Trophoblast cell (in vitro differentiated cells and primary cell): Measurements from ENCODE around the gene NPLOC4.

Experiments
- DNase-seq, 2 donors: peaks; one replicate each; pipeline ENCODE4 v3.0.0-alpha.2; 2016
- H2AFZ ChIP-seq: 2 replicates; pipeline ENCODE4 v1.6.1; 2013; ENCODE audit warnings: low read length, moderate library complexity, mild to moderate bottlenecking; ENCODE audit not compliant: insufficient read depth, poor library complexity
- H2AK5ac ChIP-seq: 2 replicates; pipeline ENCODE4 v1.6.1; 2013; ENCODE audit warnings: mild to moderate bottlenecking, low read length
- H2BK120ac ChIP-seq: 2 replicates; pipeline ENCODE4 v1.6.1; 2013; ENCODE audit warnings: low read length, mild to moderate bottlenecking, moderate library complexity; ENCODE audit not compliant: insufficient read depth, poor library complexity
- H2BK12ac ChIP-seq: 2 replicates; pipeline ENCODE4 v1.6.1; 2013; ENCODE audit warnings: mild to moderate bottlenecking, low read length, moderate library complexity
- H2BK5ac ChIP-seq: 2 replicates; pipeline ENCODE4 v1.6.1; 2013; ENCODE audit warnings: low read length, low read depth, moderate library complexity, mild to moderate bottlenecking; ENCODE audit not compliant: poor library complexity
- H3K14ac ChIP-seq: 2 replicates; pipeline ENCODE4 v1.6.1; 2013; ENCODE audit warnings: mild to moderate bottlenecking, low read length
- H3K18ac ChIP-seq: 2 replicates; pipeline ENCODE4 v1.6.1; 2013; ENCODE audit warnings: mild to moderate bottlenecking, low read length
- H3K23ac ChIP-seq: 2 replicates; pipeline ENCODE4 v1.6.1; 2013; ENCODE audit warnings: low read length
- H3K27ac ChIP-seq: 2 replicates; pipeline ENCODE4 v1.5.1; 2013; ENCODE audit warnings: low read depth, mild to moderate bottlenecking, inconsistent platforms, low read length, moderate library complexity
- H3K27me3 ChIP-seq: 2 replicates; pipeline ENCODE4 v1.6.1; 2013; ENCODE audit warnings: inconsistent platforms, mild to moderate bottlenecking, low read length, moderate library complexity; ENCODE audit not compliant: insufficient read depth
- H3K36me3 ChIP-seq, 2 experiments: 1 replicate in 1 of 2; 2 replicates in 1 of 2; pipeline ENCODE4 v1.6.1; 2013; ENCODE audit warnings: low read length in 2 of 2, mild to moderate bottlenecking in 2 of 2, moderate library complexity in 1 of 2; ENCODE audit not compliant: insufficient read depth in 2 of 2, control insufficient read depth in 1 of 2
- H3K4ac ChIP-seq: 2 replicates; pipeline ENCODE4 v1.6.1; 2013; ENCODE audit warnings: low read depth, mild to moderate bottlenecking, low read length, moderate library complexity
- H3K4me1 ChIP-seq, 2 experiments: 1 replicate in 1 of 2; 2 replicates in 1 of 2; pipeline ENCODE4 v1.6.1; 2013; ENCODE audit warnings: low read length in 2 of 2, mild to moderate bottlenecking in 2 of 2, moderate library complexity in 1 of 2; ENCODE audit not compliant: insufficient read depth in 2 of 2, control insufficient read depth in 1 of 2
- H3K4me2 ChIP-seq: 2 replicates; pipeline ENCODE4 v1.6.1; 2013; ENCODE audit warnings: inconsistent platforms, mild to moderate bottlenecking, low read length, moderate library complexity
- H3K4me3 ChIP-seq: 2 replicates; pipeline ENCODE4 v1.5.1; 2013; ENCODE audit warnings: mild to moderate bottlenecking, low read depth, low read length, inconsistent platforms
- H3K79me1 ChIP-seq: one replicate; pipeline ENCODE4 v1.6.1; 2013; ENCODE audit warnings: low read length
- H3K79me2 ChIP-seq: 2 replicates; pipeline ENCODE4 v1.6.1; 2013; ENCODE audit warnings: low read length, mild to moderate bottlenecking; ENCODE audit not compliant: control insufficient read depth, insufficient read depth, poor library complexity
- H3K9ac ChIP-seq: 2 replicates; pipeline ENCODE4 v1.6.1; 2013; ENCODE audit warnings: mild to moderate bottlenecking, low read length
- H3K9me3 ChIP-seq: 2 replicates; pipeline ENCODE4 v1.6.1; 2013; ENCODE audit warnings: low read depth, mild to moderate bottlenecking, control low read depth, inconsistent platforms, low read length; ENCODE audit not compliant: insufficient read depth
- H4K12ac ChIP-seq: 2 replicates; pipeline ENCODE4 v1.6.1; 2013; ENCODE audit warnings: low read depth, mild to moderate bottlenecking, low read length, moderate library complexity
- H4K8ac ChIP-seq: 2 replicates; pipeline ENCODE4 v1.6.1; 2013; ENCODE audit warnings: low read depth, mild to moderate bottlenecking, low read length, moderate library complexity
- H4K91ac ChIP-seq: one replicate; pipeline ENCODE4 v1.6.1; 2013; ENCODE audit warnings: low read depth, mild to moderate bottlenecking, low read length, moderate library complexity
- WGBS: extraction: QIAGEN DNeasy Blood & Tissue Kit; methylation state at CpG from one replicate; pipeline ENCODE4 v1.1.7; 2013; ENCODE audit warnings: missing lambda C conversion rate; ENCODE audit not compliant: insufficient read length, insufficient coverage; ENCODE audit errors: extremely low coverage; 5-methylcytosine and 5-hydroxymethylcytosine counted together

Gene NPLOC4

GRCh38 chr17:81568416-81568815 lies 68.5 kb downstream of the NPLOC4 start:
- H3K27me3 ChIP-seq = no peaks in the 10 kb centered on the region
- H3K27ac ChIP-seq = peak overlapping the region; percentile 44
- H3K4me2 ChIP-seq = no peak overlapping the region
- no peak overlapping the region for H4K12ac ChIP-seq
- H4K91ac ChIP-seq = peak overlapping the region; percentile 67
- H3K36me3 ChIP-seq = peaks cover 68 to 77% of the 10 kb centered on the region in 2 experiments
- DNase-seq = no peak
- peak overlapping the region; percentile 77 for H3K18ac ChIP-seq
- no peak overlapping the region for H2AFZ ChIP-seq
- peak overlapping the region; percentile 13 for H3K4ac ChIP-seq
- no peak overlapping the region for H3K23ac ChIP-seq
- no CpG with 5 or more reads among the region's 10 CpGs for WGBS
- no peak overlapping the region for H3K9ac ChIP-seq
- H3K4me1 ChIP-seq = peaks cover 25 to 36% of the 10 kb centered on the region in 2 experiments
- H3K79me1 ChIP-seq = peaks cover 27% of the 10 kb centered on the region
- peak overlapping the region; percentile 66 for H2BK5ac ChIP-seq
- H3K14ac ChIP-seq = peak overlapping the region; percentile 63
- no peak overlapping the region for H3K4me3 ChIP-seq
- peak overlapping the region; percentile 38 for H2AK5ac ChIP-seq
- peak overlapping the region; percentile 87 for H2BK12ac ChIP-seq
- H2BK120ac ChIP-seq = peak overlapping the region; percentile 72
- H3K79me2 ChIP-seq = peaks cover 2% of the 10 kb centered on the region
- peaks cover 4% of the 10 kb centered on the region for H3K9me3 ChIP-seq
- H4K8ac ChIP-seq = peak overlapping the region; percentile 68

GRCh38 chr17:81567191-81567590 lies 69.7 kb downstream of the NPLOC4 start:
- Histone ChIP-seq H4K91ac (peak overlapping the region; percentile 91), H2AFZ (no peak overlapping the region), H3K4me3 (no peak overlapping the region), H3K4ac (peak overlapping the region; percentile 26), H3K4me2 (peak overlapping the region; percentile 44), H3K79me2 (peaks cover 2% of the 10 kb centered on the region), H2AK5ac (peak overlapping the region; percentile 63), H3K27me3 (no peaks in the 10 kb centered on the region), H4K12ac (no peak overlapping the region), H3K18ac (peak overlapping the region; percentile 64), H3K9ac (no peak overlapping the region), H2BK12ac (peak overlapping the region; percentile 85), H3K4me1 (peaks cover 25 to 36% of the 10 kb centered on the region in 2 experiments), H3K9me3 (peaks cover 2% of the 10 kb centered on the region), H2BK5ac (peak overlapping the region; percentile 89), H3K14ac (peak overlapping the region; percentile 63), H4K8ac (peak overlapping the region; percentile 23), H3K27ac (peak overlapping the region; percentile 94), H3K79me1 (peaks cover 27% of the 10 kb centered on the region), H2BK120ac (peak overlapping the region; percentile 88), H3K36me3 (peaks cover 71 to 78% of the 10 kb centered on the region in 2 experiments), H3K23ac (no peak overlapping the region)
- no peak for DNase-seq
- no CpG with 5 or more reads among the region's 4 CpGs for WGBS

- no CpG with 5 or more reads among the region's 8 CpGs for WGBS
- Histone ChIP-seq H4K91ac (peak overlapping the region; percentile 72), H3K18ac (peak overlapping the region; percentile 73), H3K79me1 (peaks cover 27% of the 10 kb centered on the region), H3K4me2 (peak overlapping the region; percentile 44), H2AFZ (no peak overlapping the region), H3K36me3 (peaks cover 72 to 79% of the 10 kb centered on the region in 2 experiments), H3K4ac (no peak overlapping the region), H3K9ac (no peak overlapping the region), H2AK5ac (no peak overlapping the region), H4K8ac (no peak overlapping the region), H3K27ac (peak overlapping the region; percentile 94), H2BK120ac (peak overlapping the region; percentile 77), H3K4me1 (peaks cover 25 to 36% of the 10 kb centered on the region in 2 experiments), H4K12ac (no peak overlapping the region), H3K23ac (no peak overlapping the region), H2BK12ac (no peak overlapping the region), H3K27me3 (no peaks in the 10 kb centered on the region), H3K79me2 (peaks cover 2% of the 10 kb centered on the region), H3K4me3 (no peak overlapping the region), H3K9me3 (peaks cover 2% of the 10 kb centered on the region), H2BK5ac (peak overlapping the region; percentile 89), H3K14ac (no peak overlapping the region)
- peak; percentile 60 to 62 for DNase-seq
Measured at GRCh38 chr17:81566461-81567126, 70.3 kb downstream of the NPLOC4 start.

GRCh38 chr17:81565231-81565630 lies 71.7 kb downstream of the NPLOC4 start:
- H3K36me3 ChIP-seq = peaks cover 68 to 77% of the 10 kb centered on the region in 2 experiments
- H3K4me2 ChIP-seq = no peak overlapping the region
- H3K27me3 ChIP-seq = no peaks in the 10 kb centered on the region
- H3K4ac ChIP-seq = no peak overlapping the region
- H3K14ac ChIP-seq = no peak overlapping the region
- peaks cover 25 to 36% of the 10 kb centered on the region in 2 experiments for H3K4me1 ChIP-seq
- peaks cover 2% of the 10 kb centered on the region for H3K79me2 ChIP-seq
- H2AFZ ChIP-seq = no peak overlapping the region
- H2BK5ac ChIP-seq = no peak overlapping the region
- WGBS = no CpG with 5 or more reads among the region's 16 CpGs
- H4K12ac ChIP-seq = no peak overlapping the region
- peaks cover 2% of the 10 kb centered on the region for H3K9me3 ChIP-seq
- peak overlapping the region; percentile 32 for H4K91ac ChIP-seq
- peak overlapping the region; percentile 66 for H2BK12ac ChIP-seq
- H4K8ac ChIP-seq = no peak overlapping the region
- H3K27ac ChIP-seq = peak overlapping the region; percentile 92
- DNase-seq = no peak
- H3K18ac ChIP-seq = peak overlapping the region; percentile 26
- H2AK5ac ChIP-seq = no peak overlapping the region
- no peak overlapping the region for H2BK120ac ChIP-seq
- H3K4me3 ChIP-seq = no peak overlapping the region
- H3K9ac ChIP-seq = no peak overlapping the region
- H3K23ac ChIP-seq = no peak overlapping the region
- H3K79me1 ChIP-seq = peaks cover 27% of the 10 kb centered on the region
